ENCODE data around the gene RTL1.
A peak's percentile ranks its signal among the peaks of the same experiment; 100 is the strongest.

RTL1 gene

GRCh38 chr14:100851946-100852620 lies 51.4 kb downstream of the RTL1 start:
- H3K9ac ChIP-seq (ENCODE audit: low read length), result no peak overlapping the region
- no peak overlapping the region for H2AFZ ChIP-seq (ENCODE audit: low read depth, low read length, severe bottlenecking)
- H3K4me3 ChIP-seq (ENCODE audit: insufficient read depth, low read length, poor library complexity, severe bottlenecking), result no peak overlapping the region
- H3K27ac ChIP-seq (ENCODE audit: low read depth, low read length), result no peak overlapping the region
- no peaks in the 10 kb centered on the region for H3F3A ChIP-seq (ENCODE audit: insufficient read depth)
- no peaks in the 10 kb centered on the region for H3K36me3 ChIP-seq (ENCODE audit: low read length)
- no peaks in the 10 kb centered on the region for H3K9me3 ChIP-seq (ENCODE audit: insufficient read depth, low read length)
- no peak for TF ChIP-seq CTCF (IDR thresholded peaks at IDR 0.05; ENCODE audit: insufficient read depth, low read length, poor library complexity, severe bottlenecking)
- TF ChIP-seq EZH2phosphoT487 (conservative IDR thresholded peaks at IDR 0.05; ENCODE audit: low read length), result no peak
- H3K4me2 ChIP-seq (ENCODE audit: low read depth, low read length, poor library complexity, severe bottlenecking), result no peak overlapping the region
- no peaks in the 10 kb centered on the region for H3K79me2 ChIP-seq (ENCODE audit: insufficient read depth, low read length)
- no peaks in the 10 kb centered on the region for H3K9me2 ChIP-seq (replicated peaks; ENCODE audit: insufficient read depth, low read length)
- no peaks in the 10 kb centered on the region for H3K27me3 ChIP-seq (ENCODE audit: low read length)
- no peaks in the 10 kb centered on the region for H4K20me1 ChIP-seq (ENCODE audit: low read depth, low read length)

GRCh38 chr14:100851586-100851916 lies 52.0 kb downstream of the RTL1 start:
- Histone ChIP-seq H4K20me1 (ENCODE audit: low read depth, low read length) (no peaks in the 10 kb centered on the region), H3F3A (ENCODE audit: insufficient read depth) (no peaks in the 10 kb centered on the region), H2AFZ (ENCODE audit: low read depth, low read length, severe bottlenecking) (no peak overlapping the region), H3K9me2 (replicated peaks; ENCODE audit: insufficient read depth, low read length) (no peaks in the 10 kb centered on the region), H3K4me2 (ENCODE audit: low read depth, low read length, poor library complexity, severe bottlenecking) (no peak overlapping the region), H3K79me2 (ENCODE audit: insufficient read depth, low read length) (no peaks in the 10 kb centered on the region), H3K27ac (ENCODE audit: low read depth, low read length) (no peak overlapping the region), H3K27me3 (ENCODE audit: low read length) (no peaks in the 10 kb centered on the region), H3K4me3 (ENCODE audit: insufficient read depth, low read length, poor library complexity, severe bottlenecking) (no peak overlapping the region), H3K36me3 (ENCODE audit: low read length) (no peaks in the 10 kb centered on the region), H3K9me3 (ENCODE audit: insufficient read depth, low read length) (no peaks in the 10 kb centered on the region), H3K9ac (ENCODE audit: low read length) (no peak overlapping the region)
- TF ChIP-seq EZH2phosphoT487 (conservative IDR thresholded peaks at IDR 0.05; ENCODE audit: low read length) (no peak), CTCF (IDR thresholded peaks at IDR 0.05; ENCODE audit: insufficient read depth, low read length, poor library complexity, severe bottlenecking) (no peak)

DNA sequence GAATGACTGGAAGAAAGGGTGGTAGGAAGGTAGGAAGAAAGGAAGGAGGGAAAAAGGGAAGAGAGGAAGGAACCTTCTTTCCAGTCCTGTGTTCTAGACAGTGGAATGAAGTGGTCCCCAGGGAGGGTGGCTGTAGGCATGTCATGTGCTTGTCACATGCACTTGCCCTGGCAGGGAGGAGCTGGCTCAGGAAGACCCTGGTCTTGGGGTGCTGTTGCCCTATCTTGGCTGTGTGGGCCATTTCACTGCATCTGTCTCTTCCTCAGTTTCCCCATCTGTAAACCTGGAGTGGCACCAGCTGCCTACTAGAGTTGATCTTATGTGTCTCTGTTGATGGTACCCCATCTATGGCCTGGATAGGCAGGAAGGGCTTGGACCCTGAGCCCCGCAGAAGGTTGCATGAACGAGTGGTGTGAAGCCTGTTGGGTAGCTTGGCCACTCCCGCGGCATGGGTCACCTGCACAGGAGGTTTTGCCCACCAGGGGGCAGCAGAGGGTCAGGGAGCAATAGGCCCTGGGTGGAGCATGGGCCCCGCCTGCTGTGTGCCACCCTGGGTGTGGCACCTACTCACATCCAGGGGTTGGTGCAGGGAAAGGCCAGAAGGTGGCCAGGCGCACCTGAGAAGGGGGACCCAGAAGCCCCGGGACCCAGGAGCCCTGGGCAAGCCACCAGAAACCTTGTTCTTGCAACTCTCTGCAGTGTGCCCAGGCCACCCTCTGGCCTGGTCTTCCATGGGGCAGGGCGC lies 52.5 kb downstream of the RTL1 start:
- no peak for TF ChIP-seq EZH2phosphoT487 (conservative IDR thresholded peaks at IDR 0.05; ENCODE audit: low read length)
- TF ChIP-seq CTCF (IDR thresholded peaks at IDR 0.05; ENCODE audit: insufficient read depth, low read length, poor library complexity, severe bottlenecking), result peak; percentile 76
- no peak overlapping the region for H3K4me2 ChIP-seq (ENCODE audit: low read depth, low read length, poor library complexity, severe bottlenecking)
- no peak overlapping the region for H3K4me3 ChIP-seq (ENCODE audit: insufficient read depth, low read length, poor library complexity, severe bottlenecking)
- no peaks in the 10 kb centered on the region for H3K9me3 ChIP-seq (ENCODE audit: insufficient read depth, low read length)
- H3K79me2 ChIP-seq (ENCODE audit: insufficient read depth, low read length), result no peaks in the 10 kb centered on the region
- no peaks in the 10 kb centered on the region for H4K20me1 ChIP-seq (ENCODE audit: low read depth, low read length)
- H2AFZ ChIP-seq (ENCODE audit: low read depth, low read length, severe bottlenecking), result no peak overlapping the region
- H3K27ac ChIP-seq (ENCODE audit: low read depth, low read length), result no peak overlapping the region
- H3K27me3 ChIP-seq (ENCODE audit: low read length), result no peaks in the 10 kb centered on the region
- H3K9ac ChIP-seq (ENCODE audit: low read length), result no peak overlapping the region
- H3K36me3 ChIP-seq (ENCODE audit: low read length), result no peaks in the 10 kb centered on the region
- no peaks in the 10 kb centered on the region for H3F3A ChIP-seq (ENCODE audit: insufficient read depth)
- no peaks in the 10 kb centered on the region for H3K9me2 ChIP-seq (replicated peaks; ENCODE audit: insufficient read depth, low read length)
